Measurements from ENCODE around the gene NABP1.

NABP1 gene

GRCh38 chr2:191650896-191651773 lies 26.8 kb upstream of the NABP1 start:
- DNase-seq: no peak

GRCh38 chr2:191653667-191654391 lies 24.1 kb upstream of the NABP1 start:
- no peak for DNase-seq

- DNase-seq: no peak
Measured at GRCh38 chr2:191656391-191656790, 21.5 kb upstream of the NABP1 start.

GRCh38 chr2:191656792-191657191 lies 21.1 kb upstream of the NABP1 start:
- DNase-seq: no peak

- DNase-seq: no peak
Measured at GRCh38 chr2:191657977-191658376, 20.0 kb upstream of the NABP1 start.

GRCh38 chr2:191659198-191659597 lies 18.7 kb upstream of the NABP1 start:
- DNase-seq: no peak

GRCh38 chr2:191660575-191660974 lies 17.4 kb upstream of the NABP1 start:
- no peak for DNase-seq

GRCh38 chr2:191661097-191661924 lies 16.6 kb upstream of the NABP1 start:
- DNase-seq: no peak

GRCh38 chr2:191664823-191665677 lies 12.9 kb upstream of the NABP1 start:
- DNase-seq: no peak

- no peak for DNase-seq
Measured at GRCh38 chr2:191666226-191666625, 11.7 kb upstream of the NABP1 start.

GRCh38 chr2:191666732-191667131 lies 11.2 kb upstream of the NABP1 start:
- no peak for DNase-seq

GRCh38 chr2:191670076-191670475 lies 7.9 kb upstream of the NABP1 start:
- DNase-seq: no peak

- no peak for DNase-seq
Measured at GRCh38 chr2:191670787-191671186, 7.1 kb upstream of the NABP1 start.

- peak; percentile 54 for DNase-seq
Measured at GRCh38 chr2:191675807-191676721, 1.9 kb upstream of the NABP1 start.

- peak; percentile 68 for DNase-seq
Measured at GRCh38 chr2:191676790-191677645, 918 bp upstream of the NABP1 start.

GRCh38 chr2:191678437-191679100 lies 633 bp downstream of the NABP1 start:
- peak; percentile 68 for DNase-seq

GRCh38 chr2:191679818-191680600 lies 2.1 kb downstream of the NABP1 start:
- no peak for DNase-seq

- no peak for DNase-seq
Measured at GRCh38 chr2:191680639-191681038, 2.7 kb downstream of the NABP1 start.

- no peak for DNase-seq
Measured at GRCh38 chr2:191682126-191682525, 4.2 kb downstream of the NABP1 start.

All from stimulated activated CD4-positive, alpha-beta T cell treated with anti-CD3 and anti-CD28 coated beads, Interleukin-1b, Interleukin-23, amount 100 ng/mL, for 48 hours (primary cell).